Adrenal gland (tissue), 12 donors: ENCODE measurements around the gene LDB3. TPM values are rescaled to one million over a fixed set of nuclear protein-coding genes. Genes with fewer than 3 reads are reported as not detected.

Experiments
- DNase-seq, 7 donors: peaks; one replicate each; pipeline ENCODE4 v3.0.0-alpha.2; 2019 to 2020
- H3K27ac ChIP-seq, 5 donors: fragments of 200-600 bp; sonication (generic) in 4 of 5; 1 replicate in 3 of 5; 2 replicates in 2 of 5; pipeline versions ENCODE4 v1.5.1 to v1.8.0; 2016 to 2020; ENCODE audit warnings: mild to moderate bottlenecking in 1 of 5
- H3K27me3 ChIP-seq: fragments of 200-600 bp; 2 replicates; pipeline ENCODE4 v1.8.0; 2021
- H3K36me3 ChIP-seq, 2 donors: fragments of 200-600 bp; replicated peaks in 1 of 2; 1 replicate in 1 of 2; 2 replicates in 1 of 2; pipeline versions ENCODE4 v1.5.1 to v1.8.0; 2018 to 2022
- H3K4me1 ChIP-seq, 2 donors: fragments of 200-600 bp; replicated peaks in 1 of 2; 1 replicate in 1 of 2; 2 replicates in 1 of 2; pipeline versions ENCODE4 v1.5.1 to v1.8.0; 2018 to 2021
- H3K4me3 ChIP-seq, 4 donors: fragments of 200-600 bp; sonication (generic) in 3 of 4; one replicate each; pipeline ENCODE4 v1.5.1; 2016 to 2018
- H3K9me3 ChIP-seq, 3 donors: fragments of 200-600 bp; sonication (generic) in 1 of 3; replicated peaks in 1 of 3; 1 replicate in 2 of 3; 2 replicates in 1 of 3; pipeline versions ENCODE4 v1.5.1 to v1.8.0; 2016 to 2021
- POLR2A ChIP-seq, 2 donors: fragments of 450-650 bp; IDR thresholded peaks; one replicate each; pipeline ENCODE4 v1.6.1; 2017; ENCODE audit warnings: antibody characterized with exemption in 2 of 2, mild to moderate bottlenecking in 2 of 2, moderate library complexity in 1 of 2
- WGBS, 4 donors: extraction: QIAGEN DNeasy Blood & Tissue Kit in 2 of 4; methylation state at CpG; one replicate each; pipeline versions ENCODE4 v1.1.5 to v1.1.7; 2013 to 2017; 5-methylcytosine and 5-hydroxymethylcytosine counted together
- intact Hi-C, 2 donors: fragments of 100-400 bp; cut with DNase I; formaldehyde crosslinking; loops; one replicate each; pipeline versions ENCODE4 v1.14.1 to v1.15.0; 2022 to 2023
- polyA plus RNA-seq, 3 donors: library from polyadenylated mRNA; stranded (reverse); fragments of 200-250 nt in 2 of 3; fragments of 350-450 nt in 1 of 3; fragmentation: Illumina TruSeq in 1 of 3; extraction: RNeasy Lipid Tissue Mini Kit (QIAGEN cat#74804) in 1 of 3; gene quantifications; one replicate each; pipeline ENCODE4 v1.2.3, GENCODE V29; 2013 to 2014
- total RNA-seq, 9 donors: library from RNA; depleted of rRNA in 4 of 9; stranded (reverse); fragments of >200 nt in 4 of 9; fragments of 120-200 nt in 1 of 9; fragmentation: NEBNext Ultra II Directional in 1 of 9; extraction: Animal tissue kit (Norgen Biotek cat#: 25700) in 1 of 9; gene quantifications; one replicate each; pipeline versions ENCODE4 v1.1.0 to v1.2.4, GENCODE V29; 2013 to 2023
- TF ChIP-seq, protein P1 (sequence below), 6 experiments: fragments of 450-650 bp in 4 of 6; fragments of 200-600 bp in 2 of 6; sonication (generic) in 1 of 6; IDR thresholded peaks; 1 replicate in 5 of 6; 2 replicates in 1 of 6; pipeline versions ENCODE4 v1.5.1 to v1.8.0; 2016 to 2021; ENCODE audit warnings: antibody characterized with exemption in 6 of 6, mild to moderate bottlenecking in 2 of 6, moderate library complexity in 1 of 6
- donor health status: healthy with polysubstance abuse.
- donor health status: Bipolar disorder and iron deficiency.
- donor health status: DM: yes; HTN: yes; CAD: no.
- donor health status: DM: no; HTN: no; CAD: no.
- donor health status: DM: no; HTN: no; CAD: no.
- donor health status: DM: yes; HTN: yes; CAD: no.

Gene LDB3
- total and polyA plus RNA-seq, 12 donors, result 0.14 to 2.7 (median 0.36) TPM

DNA sequence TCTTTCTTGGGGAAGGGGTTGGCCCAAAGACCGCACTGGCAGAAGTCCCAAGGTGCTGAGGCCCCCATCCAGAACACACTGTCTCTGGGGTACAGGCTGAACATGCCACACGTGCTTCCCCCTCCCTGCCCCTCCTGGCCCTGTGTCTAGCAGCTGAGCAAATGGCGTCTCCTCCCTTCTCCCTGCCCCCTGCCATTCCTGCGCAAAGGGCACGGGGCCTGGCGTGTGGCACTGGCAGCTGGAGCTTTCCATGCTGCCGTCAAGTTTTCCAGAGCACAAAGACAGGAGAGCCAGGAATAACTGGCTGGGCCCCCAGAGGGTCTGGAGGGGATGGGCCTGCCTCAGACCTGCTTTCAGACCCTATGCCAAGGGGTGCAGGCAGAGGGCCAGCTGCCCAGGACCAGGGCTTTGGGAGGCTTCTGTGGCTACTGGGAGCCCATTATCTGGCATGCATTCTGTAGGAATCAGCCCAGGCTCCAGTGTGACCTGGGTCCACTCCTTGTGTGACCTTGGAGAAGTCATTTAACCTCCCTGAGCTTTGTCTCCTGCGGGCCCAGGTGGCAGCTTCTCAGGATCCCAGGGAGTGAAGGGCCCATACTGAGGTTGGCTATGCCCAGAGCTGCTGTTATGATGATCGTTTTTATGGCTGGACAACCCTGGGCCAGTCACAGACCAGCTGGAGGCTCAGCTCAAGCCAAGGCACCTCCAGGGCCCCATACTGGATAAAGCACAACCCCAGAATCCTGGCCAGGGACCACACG is 710 bp upstream of the LDB3 start:
- WGBS, 4 donors, result 74 to 93% (median 84%) methylated on average over 5 to 10 of the region's 10 CpGs
- Histone ChIP-seq H3K36me3 (no peaks in the 10 kb centered on the region), H3K27ac (peak overlapping the region in 1 of 5 donors; percentile 5), H3K4me3 (no peak overlapping the region), H3K9me3 (no peaks in the 10 kb centered on the region), H3K27me3 (no peaks in the 10 kb centered on the region), H3K4me1 (peaks cover 5 to 14% of the 10 kb centered on the region in 2 donors)
- TF ChIP-seq, protein P1, sequence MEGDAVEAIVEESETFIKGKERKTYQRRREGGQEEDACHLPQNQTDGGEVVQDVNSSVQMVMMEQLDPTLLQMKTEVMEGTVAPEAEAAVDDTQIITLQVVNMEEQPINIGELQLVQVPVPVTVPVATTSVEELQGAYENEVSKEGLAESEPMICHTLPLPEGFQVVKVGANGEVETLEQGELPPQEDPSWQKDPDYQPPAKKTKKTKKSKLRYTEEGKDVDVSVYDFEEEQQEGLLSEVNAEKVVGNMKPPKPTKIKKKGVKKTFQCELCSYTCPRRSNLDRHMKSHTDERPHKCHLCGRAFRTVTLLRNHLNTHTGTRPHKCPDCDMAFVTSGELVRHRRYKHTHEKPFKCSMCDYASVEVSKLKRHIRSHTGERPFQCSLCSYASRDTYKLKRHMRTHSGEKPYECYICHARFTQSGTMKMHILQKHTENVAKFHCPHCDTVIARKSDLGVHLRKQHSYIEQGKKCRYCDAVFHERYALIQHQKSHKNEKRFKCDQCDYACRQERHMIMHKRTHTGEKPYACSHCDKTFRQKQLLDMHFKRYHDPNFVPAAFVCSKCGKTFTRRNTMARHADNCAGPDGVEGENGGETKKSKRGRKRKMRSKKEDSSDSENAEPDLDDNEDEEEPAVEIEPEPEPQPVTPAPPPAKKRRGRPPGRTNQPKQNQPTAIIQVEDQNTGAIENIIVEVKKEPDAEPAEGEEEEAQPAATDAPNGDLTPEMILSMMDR (IDR thresholded peaks at IDR 0.05), result no peak
- TF ChIP-seq POLR2A (IDR thresholded peaks at IDR 0.05), result no peak
- intact Hi-C loops, result no loop called here
- DNase-seq, result no peak

DNA sequence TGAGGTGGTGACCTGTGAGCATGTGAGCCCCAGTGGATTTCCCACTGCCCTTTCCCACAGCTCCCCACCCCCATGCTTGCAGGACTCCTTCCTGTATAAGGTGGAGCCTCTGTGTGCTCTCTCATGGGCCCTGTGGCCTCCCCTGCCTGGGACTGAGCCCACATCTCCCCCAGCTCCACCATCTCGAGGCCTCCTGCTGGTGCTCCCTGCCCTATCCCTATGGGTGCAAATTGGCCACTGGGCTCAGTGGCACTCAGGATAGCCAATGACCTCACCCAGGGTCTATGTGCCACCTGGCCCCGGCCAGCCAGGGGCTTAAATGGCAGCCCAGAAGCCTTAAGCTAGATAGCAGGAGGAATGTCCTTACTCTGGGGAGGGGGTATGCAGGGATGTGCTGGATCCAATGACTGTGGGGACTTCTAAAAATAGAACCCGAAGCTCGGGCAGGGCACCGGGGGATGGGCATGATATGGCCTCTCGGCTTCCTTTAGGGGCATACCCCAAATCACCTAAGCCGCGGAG is 2.0 kb downstream of the LDB3 start:
- Histone ChIP-seq H3K4me1 (peaks cover 9 to 12% of the 10 kb centered on the region in 2 donors), H3K27me3 (no peaks in the 10 kb centered on the region), H3K36me3 (no peaks in the 10 kb centered on the region), H3K27ac (no peak overlapping the region), H3K4me3 (no peak overlapping the region), H3K9me3 (no peaks in the 10 kb centered on the region)
- WGBS, 4 donors, result 75 to 88% (median 84%) methylated on average over 2 to 8 of the region's 8 CpGs
- no peak for DNase-seq
- intact Hi-C loops, result no loop called here
- no peak for TF ChIP-seq POLR2A (IDR thresholded peaks at IDR 0.05)
- TF ChIP-seq, protein P1 (IDR thresholded peaks at IDR 0.05), result no peak

DNA sequence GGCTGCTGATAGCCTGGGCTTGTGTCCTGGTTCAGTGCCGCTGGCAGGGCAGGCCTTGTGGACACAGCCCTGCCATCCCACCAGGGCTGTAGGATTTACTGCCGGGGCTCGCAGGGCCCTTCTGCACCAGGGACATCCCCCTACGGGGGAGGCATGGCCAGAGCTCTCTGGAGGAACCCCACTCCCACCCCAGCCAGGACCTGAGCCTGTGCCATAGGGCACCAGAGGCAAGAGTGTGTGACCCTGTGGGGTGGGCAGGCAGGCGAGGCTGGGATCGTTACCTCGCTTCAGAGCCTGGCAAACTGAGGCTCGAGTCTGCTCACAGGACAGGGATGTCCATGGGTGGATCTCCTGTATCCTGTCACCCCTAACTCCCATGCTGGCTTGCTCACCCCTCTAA is 2.6 kb downstream of the LDB3 start:
- no peak overlapping the region for H3K27ac ChIP-seq
- DNase-seq, result no peak
- 91 to 92% methylated on average over 8 of the region's 8 CpGs; no CpG with 5 or more reads in 2 of the 4 donors for WGBS, 4 donors
- peaks cover 9 to 12% of the 10 kb centered on the region in 2 donors for H3K4me1 ChIP-seq
- no peaks in the 10 kb centered on the region for H3K9me3 ChIP-seq
- H3K27me3 ChIP-seq, result no peaks in the 10 kb centered on the region
- intact Hi-C loops, result no loop called here
- H3K36me3 ChIP-seq, result no peaks in the 10 kb centered on the region
- H3K4me3 ChIP-seq, result no peak overlapping the region
- TF ChIP-seq, protein P1 (IDR thresholded peaks at IDR 0.05), result no peak
- TF ChIP-seq POLR2A (IDR thresholded peaks at IDR 0.05), result no peak

DNA sequence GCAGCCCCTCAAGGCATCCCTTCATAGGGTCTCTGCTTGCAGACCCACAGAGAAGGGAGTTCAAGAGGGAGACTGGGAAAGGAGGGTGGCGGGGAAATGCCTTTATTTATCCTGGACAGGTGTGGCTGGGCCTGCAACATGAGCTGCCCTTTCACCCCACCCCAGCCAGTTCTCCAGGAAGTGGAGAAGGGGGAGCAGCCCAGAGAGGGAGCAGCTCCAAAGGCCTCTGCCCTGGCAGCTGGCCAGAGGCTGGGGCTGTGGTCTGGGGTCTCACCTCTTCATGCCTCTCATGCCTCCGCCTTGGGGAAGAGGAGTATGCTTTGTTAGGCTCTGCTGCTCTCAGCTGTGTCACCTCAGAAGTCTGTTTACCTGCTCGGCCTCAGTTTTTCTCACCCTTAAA is 3.1 kb downstream of the LDB3 start:
- 71 to 82% (median 79%) methylated on average over 2 to 3 of the region's 3 CpGs for whole genome bisulfite sequencing, 4 donors
- peaks cover 9 to 12% of the 10 kb centered on the region in 2 donors for H3K4me1 ChIP-seq
- TF ChIP-seq, protein P1 (IDR thresholded peaks at IDR 0.05), result no peak
- TF ChIP-seq POLR2A (IDR thresholded peaks at IDR 0.05), result no peak

More for the DNA sequence above, 3.1 kb downstream of the LDB3 start:
- Histone ChIP-seq H3K4me3 (no peak overlapping the region), H3K27me3 (no peaks in the 10 kb centered on the region), H3K27ac (no peak overlapping the region), H3K36me3 (no peaks in the 10 kb centered on the region), H3K9me3 (no peaks in the 10 kb centered on the region)
- intact Hi-C loops, result no loop called here
- no peak for DNase-seq
